ENCODE data around the gene PPIF.

Gene PPIF

DNA sequence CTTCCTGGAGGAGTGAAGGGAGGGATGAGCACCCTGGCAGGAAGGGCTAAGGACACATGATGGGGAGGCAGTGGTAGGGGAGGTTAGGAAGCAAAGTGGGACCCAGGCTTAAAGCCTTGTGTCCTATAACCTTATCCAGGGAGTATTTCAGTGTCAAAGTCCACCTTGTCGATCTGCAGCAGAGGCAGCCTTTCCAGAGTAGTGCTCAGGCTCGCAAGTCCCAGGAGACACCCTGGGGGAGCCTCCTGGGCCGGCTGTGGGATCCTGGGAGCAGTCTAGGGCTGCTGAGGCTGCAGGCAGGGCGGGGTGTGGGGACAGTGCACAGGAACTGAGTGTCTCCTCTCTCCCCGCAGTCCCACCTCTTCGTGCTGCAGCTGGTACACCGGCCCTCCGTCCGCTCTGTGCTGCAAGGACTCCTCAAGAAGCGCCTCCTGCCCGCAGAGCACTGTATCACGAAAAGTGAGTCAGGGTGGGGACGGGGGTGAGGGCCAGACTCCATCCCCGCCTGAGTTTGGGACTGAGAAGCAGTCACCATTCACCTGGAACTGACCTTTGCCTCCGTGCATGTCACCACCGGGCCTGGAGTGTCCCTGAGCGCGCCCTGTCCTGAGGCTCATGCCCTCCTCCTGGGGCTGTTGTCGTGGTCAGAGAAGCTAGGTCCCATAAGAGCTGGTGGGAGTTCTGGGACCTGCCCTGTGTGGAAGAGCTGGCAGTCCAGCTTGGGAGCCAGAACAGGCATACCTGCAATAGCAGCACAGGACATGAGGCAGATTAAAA, 45.3 kb upstream of the PPIF start:
- intact Hi-C loops (cut with DNase I; ENCODE audit: low total_unique reads) = no loop called here
- Histone ChIP-seq H3K9me3 (no peaks in the 10 kb centered on the region), H3K27ac (no peak overlapping the region), H3K4me1 (peaks cover 0 to 21% (median 16%) of the 10 kb centered on the region in 4 donors), H3K36me3 (peaks cover 73 to 100% (median 95%) of the 10 kb centered on the region in 3 donors), H3K4me3 (no peak overlapping the region), H3K27me3 (no peaks in the 10 kb centered on the region)
- no peak for DNase-seq
- TF ChIP-seq, protein P1, sequence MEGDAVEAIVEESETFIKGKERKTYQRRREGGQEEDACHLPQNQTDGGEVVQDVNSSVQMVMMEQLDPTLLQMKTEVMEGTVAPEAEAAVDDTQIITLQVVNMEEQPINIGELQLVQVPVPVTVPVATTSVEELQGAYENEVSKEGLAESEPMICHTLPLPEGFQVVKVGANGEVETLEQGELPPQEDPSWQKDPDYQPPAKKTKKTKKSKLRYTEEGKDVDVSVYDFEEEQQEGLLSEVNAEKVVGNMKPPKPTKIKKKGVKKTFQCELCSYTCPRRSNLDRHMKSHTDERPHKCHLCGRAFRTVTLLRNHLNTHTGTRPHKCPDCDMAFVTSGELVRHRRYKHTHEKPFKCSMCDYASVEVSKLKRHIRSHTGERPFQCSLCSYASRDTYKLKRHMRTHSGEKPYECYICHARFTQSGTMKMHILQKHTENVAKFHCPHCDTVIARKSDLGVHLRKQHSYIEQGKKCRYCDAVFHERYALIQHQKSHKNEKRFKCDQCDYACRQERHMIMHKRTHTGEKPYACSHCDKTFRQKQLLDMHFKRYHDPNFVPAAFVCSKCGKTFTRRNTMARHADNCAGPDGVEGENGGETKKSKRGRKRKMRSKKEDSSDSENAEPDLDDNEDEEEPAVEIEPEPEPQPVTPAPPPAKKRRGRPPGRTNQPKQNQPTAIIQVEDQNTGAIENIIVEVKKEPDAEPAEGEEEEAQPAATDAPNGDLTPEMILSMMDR (IDR thresholded peaks at IDR 0.05) = no peak

DNA sequence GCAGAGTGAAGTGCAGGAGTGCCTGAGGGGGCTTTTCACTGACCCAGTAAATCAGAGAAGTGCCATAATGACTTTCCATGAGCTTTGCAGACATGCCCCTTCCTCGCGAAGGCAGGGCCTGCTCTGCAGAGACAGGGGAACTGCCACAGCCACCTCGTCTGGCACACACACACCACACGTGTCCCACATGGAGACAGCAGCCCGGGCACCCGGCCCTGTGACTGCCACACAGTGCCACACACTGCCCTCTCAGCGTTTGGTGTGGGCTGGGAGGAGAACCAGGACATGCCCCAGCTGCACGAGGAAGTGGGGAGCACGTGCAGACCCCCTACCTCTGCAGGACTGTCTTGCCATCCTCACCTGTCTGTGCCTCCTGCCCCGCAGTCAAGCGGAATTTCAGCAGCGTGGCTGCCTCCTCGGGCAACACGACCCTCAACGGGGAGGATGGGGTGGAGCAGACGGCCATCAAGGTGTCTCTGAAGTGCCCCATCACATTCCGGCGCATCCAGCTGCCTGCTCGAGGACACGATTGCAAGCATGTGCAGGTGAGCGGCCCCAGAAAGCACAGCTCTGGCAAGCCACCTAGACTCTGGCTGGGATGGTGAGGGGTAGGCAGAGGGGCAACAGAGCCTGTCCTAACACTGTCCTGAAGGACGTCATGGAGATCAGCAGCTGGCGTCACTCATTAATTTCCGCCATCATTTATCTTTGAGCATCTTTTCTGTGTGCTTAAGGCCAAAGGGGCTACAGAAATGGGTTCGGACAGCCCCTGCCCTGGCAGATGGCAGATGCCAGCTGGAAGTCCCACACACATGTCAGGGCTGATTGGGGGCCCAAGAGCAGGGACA, 43.4 kb upstream of the PPIF start:
- no peaks in the 10 kb centered on the region for H3K27me3 ChIP-seq
- DNase-seq = no peak
- peaks cover 86 to 100% (median 95%) of the 10 kb centered on the region in 3 donors for H3K36me3 ChIP-seq
- intact Hi-C loops (cut with DNase I; ENCODE audit: low total_unique reads) = no loop called here
- no peak overlapping the region for H3K27ac ChIP-seq
- H3K4me3 ChIP-seq = no peak overlapping the region
- peaks cover 0 to 11% (median 8%) of the 10 kb centered on the region in 4 donors for H3K4me1 ChIP-seq
- no peaks in the 10 kb centered on the region for H3K9me3 ChIP-seq
- TF ChIP-seq, protein P1 (IDR thresholded peaks at IDR 0.05) = no peak

DNA sequence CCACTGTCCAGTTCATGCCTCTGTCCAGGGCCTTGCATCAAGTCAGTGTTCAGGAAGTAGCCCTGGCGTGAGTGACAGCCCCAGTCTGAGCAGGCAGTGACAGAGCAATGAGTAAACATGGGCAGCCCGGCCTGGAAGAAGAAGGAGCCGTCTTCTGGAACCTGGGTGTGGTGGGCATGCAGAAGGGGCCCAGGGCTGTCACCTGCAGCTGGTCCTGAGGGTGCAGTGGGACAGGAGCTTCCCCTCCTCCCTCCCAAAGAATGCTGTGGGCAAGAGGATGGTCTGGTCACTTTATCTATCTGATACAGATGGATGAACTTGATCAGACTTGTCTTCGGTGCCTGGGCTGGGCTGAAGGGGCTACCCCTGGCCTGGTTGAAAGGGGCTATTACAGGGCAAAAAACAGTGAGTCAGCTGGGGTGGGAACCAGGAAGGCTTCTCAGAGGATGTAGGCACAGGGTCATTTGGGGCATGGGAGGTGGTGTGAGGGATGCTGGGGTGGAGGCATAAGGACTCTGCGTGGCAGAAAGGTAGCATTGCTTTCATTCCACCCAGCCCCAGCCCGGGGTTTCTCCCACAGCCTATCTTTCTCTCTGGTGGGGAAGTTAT, 42.7 kb upstream of the PPIF start:
- intact Hi-C loops (cut with DNase I; ENCODE audit: low total_unique reads) = no loop called here
- Histone ChIP-seq H3K27me3 (no peaks in the 10 kb centered on the region), H3K36me3 (peaks cover 83 to 100% (median 96%) of the 10 kb centered on the region in 3 donors), H3K27ac (no peak overlapping the region), H3K4me3 (no peak overlapping the region), H3K4me1 (peaks cover 0 to 4% (median under 1%) of the 10 kb centered on the region in 4 donors), H3K9me3 (no peaks in the 10 kb centered on the region)
- TF ChIP-seq, protein P1 (IDR thresholded peaks at IDR 0.05) = no peak
- DNase-seq = no peak

DNA sequence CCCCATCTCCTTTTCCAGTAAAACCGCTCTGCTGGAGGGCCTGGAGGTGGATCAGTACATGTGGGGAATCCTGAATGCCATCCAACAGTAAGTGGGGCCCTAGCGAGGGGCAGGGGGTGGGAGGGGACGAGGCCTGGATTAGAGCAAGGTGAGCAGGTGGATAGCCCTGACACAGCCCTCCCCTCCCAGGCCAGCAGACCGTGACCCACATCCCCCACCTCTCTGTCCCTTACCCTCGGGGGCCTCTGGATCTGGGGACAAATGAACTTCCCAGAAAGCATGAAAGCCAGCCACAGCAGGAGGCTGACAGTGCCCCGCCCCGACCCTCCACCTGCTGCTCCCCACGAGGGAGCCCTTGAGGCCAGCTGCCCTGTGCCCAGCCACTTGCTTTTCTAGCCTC, 41.8 kb upstream of the PPIF start:
- no peak overlapping the region for H3K4me3 ChIP-seq
- no peak overlapping the region for H3K27ac ChIP-seq
- H3K9me3 ChIP-seq = no peaks in the 10 kb centered on the region
- intact Hi-C loops (cut with DNase I; ENCODE audit: low total_unique reads) = no loop called here
- no peak for DNase-seq
- TF ChIP-seq, protein P1 (IDR thresholded peaks at IDR 0.05) = no peak
- H3K27me3 ChIP-seq = no peaks in the 10 kb centered on the region
- H3K36me3 ChIP-seq = peaks cover 74 to 100% (median 95%) of the 10 kb centered on the region in 3 donors
- H3K4me1 ChIP-seq = no peaks in the 10 kb centered on the region

DNA sequence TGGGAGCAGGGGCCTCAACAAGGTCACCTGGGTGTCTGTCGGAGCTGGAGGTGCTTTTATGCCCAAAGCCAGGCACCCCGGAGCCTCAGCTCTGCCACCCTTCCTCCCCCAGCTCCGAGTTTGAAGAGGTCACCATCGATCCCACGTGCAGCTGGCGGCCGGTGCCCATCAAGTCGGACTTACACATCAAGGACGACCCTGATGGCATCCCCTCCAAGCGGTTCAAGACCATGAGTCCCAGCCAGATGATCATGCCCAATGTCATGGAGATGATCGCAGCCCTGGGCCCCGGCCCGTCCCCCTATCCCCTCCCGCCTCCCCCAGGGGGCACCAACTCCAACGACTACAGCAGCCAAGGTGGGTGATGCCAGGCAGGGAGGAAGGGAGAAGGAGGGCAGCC, 41.3 kb upstream of the PPIF start:
- H3K27me3 ChIP-seq = no peaks in the 10 kb centered on the region
- H3K36me3 ChIP-seq = peaks cover 69 to 100% (median 95%) of the 10 kb centered on the region in 3 donors
- no peak overlapping the region for H3K4me3 ChIP-seq
- H3K9me3 ChIP-seq = no peaks in the 10 kb centered on the region
- DNase-seq = no peak
- intact Hi-C loops (cut with DNase I; ENCODE audit: low total_unique reads) = no loop called here
- H3K4me1 ChIP-seq = no peaks in the 10 kb centered on the region
- H3K27ac ChIP-seq = no peak overlapping the region
- TF ChIP-seq, protein P1 (IDR thresholded peaks at IDR 0.05) = no peak
